Activated naive CD8-positive, alpha-beta T cell treated with anti-CD3 and anti-CD28 coated beads, Interleukin-2, amount 50 U/mL, for 16 hours (primary cell): ENCODE measurements around the gene MOSPD3.
A peak's percentile ranks its signal among the peaks of the same experiment; 100 is the strongest.
"Not testable (repeated sequence)": the region's sequence is repeated elsewhere in the genome, so short reads cannot be mapped to it uniquely, and the experiment has no call there.

Experiments used
- DNase-seq: peaks from one replicate; pipeline ENCODE4 v3.0.0-alpha.2; 2020; ENCODE audit warnings: low read depth, low spot score

Gene MOSPD3

GRCh38 chr7:100611983-100612729 is at the start of gene MOSPD3:
TSS of gene MOSPD3 (plus strand) at chr7:100612540. CDS start at chr7:100612792, 252 bp downstream.
- DNase-seq, result peak; percentile 94

GRCh38 chr7:100563100-100563564 is 49.2 kb upstream of the MOSPD3 start:
- DNase-seq, result no peak

- DNase-seq, result peak; percentile 71
Observed at GRCh38 chr7:100563809-100564400, 48.4 kb upstream of the MOSPD3 start.

GRCh38 chr7:100564405-100564804 is 47.9 kb upstream of the MOSPD3 start:
- not testable (repeated sequence) for DNase-seq

GRCh38 chr7:100565133-100565571 is 47.2 kb upstream of the MOSPD3 start:
- no peak for DNase-seq

- no peak for DNase-seq
Observed at GRCh38 chr7:100566018-100566531, 46.3 kb upstream of the MOSPD3 start.

- no peak for DNase-seq
Observed at GRCh38 chr7:100567031-100567730, 45.2 kb upstream of the MOSPD3 start.

GRCh38 chr7:100567751-100568175 is 44.6 kb upstream of the MOSPD3 start:
- no peak for DNase-seq

GRCh38 chr7:100568176-100568895 is 44.0 kb upstream of the MOSPD3 start:
- no peak for DNase-seq

- DNase-seq, result no peak
Observed at GRCh38 chr7:100568896-100569844, 43.2 kb upstream of the MOSPD3 start.

GRCh38 chr7:100570954-100571828 is 41.1 kb upstream of the MOSPD3 start:
- DNase-seq, result no peak

GRCh38 chr7:100571829-100572116 is 40.6 kb upstream of the MOSPD3 start:
- no peak for DNase-seq

GRCh38 chr7:100572281-100572948 is 39.9 kb upstream of the MOSPD3 start:
- DNase-seq, result no peak

- no peak for DNase-seq
Observed at GRCh38 chr7:100572949-100573675, 39.2 kb upstream of the MOSPD3 start.

GRCh38 chr7:100573691-100574361 is 38.5 kb upstream of the MOSPD3 start, which contains the start of gene SAP25:
TSS of gene SAP25 (minus strand) at chr7:100573900. CDS start at chr7:100573742, 158 bp downstream.
- no peak for DNase-seq

- no peak for DNase-seq
Observed at GRCh38 chr7:100574362-100575205, 37.8 kb upstream of the MOSPD3 start.

GRCh38 chr7:100575206-100575631 is 37.1 kb upstream of the MOSPD3 start:
- DNase-seq, result no peak
